Keratinocyte (primary cell): ENCODE data around the gene NUP210L. TPM values are rescaled to one million over a fixed set of nuclear protein-coding genes. Genes with fewer than 3 reads are reported as not detected.

Experiments
- DNase-seq: peaks from one replicate; pipeline ENCODE4 v3.0.0-alpha.2; 2011; ENCODE audit warnings: low read depth, missing footprints, low spot score
- FAIRE-seq: peaks from 2 replicates; lab custom pipeline; 2011; peaks lifted over from hg19 to GRCh38; lab: Jason Lieb, UNC
- H2AFZ ChIP-seq: 2 replicates; pipeline ENCODE4 v1.6.0; 2012; ENCODE audit warnings: low read length, control low read depth, inconsistent platforms; ENCODE audit not compliant: control insufficient read depth
- H3K27ac ChIP-seq: 2 replicates; pipeline ENCODE4 v1.5.1; 2011; ENCODE audit warnings: low read length; ENCODE audit not compliant: control insufficient read depth, insufficient read depth
- H3K27me3 ChIP-seq: 3 replicates; pipeline ENCODE4 v1.6.0; 2011; ENCODE audit warnings: low read length; ENCODE audit not compliant: control insufficient read depth, insufficient read depth; ENCODE audit errors: extremely low read depth
- H3K36me3 ChIP-seq, 2 experiments: 2 replicates in 1 of 2; 3 replicates in 1 of 2; pipeline ENCODE4 v1.5.1; 2011; ENCODE audit warnings: low read length in 2 of 2, mild to moderate bottlenecking in 1 of 2; ENCODE audit not compliant: control insufficient read depth in 2 of 2, insufficient read depth in 2 of 2; ENCODE audit errors: extremely low read depth in 1 of 2
- H3K4me1 ChIP-seq: 3 replicates; pipeline ENCODE4 v1.5.1; 2011; ENCODE audit warnings: low read length; ENCODE audit not compliant: control insufficient read depth, insufficient read depth; ENCODE audit errors: extremely low read depth
- H3K4me2 ChIP-seq: 3 replicates; pipeline ENCODE4 v1.6.0; 2011; ENCODE audit warnings: low read depth, low read length; ENCODE audit not compliant: control insufficient read depth, insufficient read depth; ENCODE audit errors: extremely low read depth
- H3K4me3 ChIP-seq, 3 experiments: fragments of 200-600 bp in 1 of 3; sonication (generic) in 1 of 3; 2 replicates in 2 of 3; 3 replicates in 1 of 3; pipeline ENCODE4 v1.5.1; 2011 to 2016; ENCODE audit warnings: low read length in 3 of 3, mild to moderate bottlenecking in 3 of 3, control low read depth in 2 of 3, inconsistent platforms in 1 of 3, low read depth in 1 of 3, mixed read lengths in 1 of 3, mixed run types in 1 of 3, moderate library complexity in 1 of 3; ENCODE audit not compliant: control insufficient read depth in 2 of 3, insufficient read depth in 2 of 3; ENCODE audit errors: extremely low read depth in 1 of 3
- H3K79me2 ChIP-seq: 2 replicates; pipeline ENCODE4 v1.6.0; 2012; ENCODE audit warnings: low read length; ENCODE audit not compliant: control insufficient read depth, insufficient read depth
- H3K9ac ChIP-seq: 3 replicates; pipeline ENCODE4 v1.6.0; 2011; ENCODE audit warnings: low read length; ENCODE audit not compliant: control insufficient read depth, insufficient read depth; ENCODE audit errors: extremely low read depth
- H3K9me1 ChIP-seq: 3 replicates; pipeline ENCODE4 v1.6.0; 2011; ENCODE audit warnings: low read length; ENCODE audit not compliant: control insufficient read depth, insufficient read depth; ENCODE audit errors: extremely low read depth
- H3K9me3 ChIP-seq: 2 replicates; pipeline ENCODE4 v1.5.1; 2012; ENCODE audit warnings: low read depth, low read length; ENCODE audit not compliant: control insufficient read depth
- H4K20me1 ChIP-seq: 3 replicates; pipeline ENCODE4 v1.6.0; 2011; ENCODE audit warnings: low read length; ENCODE audit not compliant: control insufficient read depth, insufficient read depth; ENCODE audit errors: extremely low read depth
- CTCF ChIP-seq, 3 experiments: IDR thresholded peaks in 1 of 3; conservative IDR thresholded peaks in 1 of 3; optimal IDR thresholded peaks in 1 of 3; 2 replicates in 2 of 3; 3 replicates in 1 of 3; pipeline versions ENCODE3 to v1.5.1; 2011; ENCODE audit warnings: low read length in 3 of 3, mild to moderate bottlenecking in 3 of 3, moderate library complexity in 2 of 3, control low read depth in 1 of 3, inconsistent platforms in 1 of 3; ENCODE audit not compliant: insufficient read depth in 2 of 3; ENCODE audit errors: extremely low read depth in 1 of 3
- EZH2 ChIP-seq: IDR thresholded peaks from one replicate; pipeline ENCODE4 v1.6.1; 2012; ENCODE audit warnings: inconsistent platforms, mild to moderate bottlenecking, low read length, moderate library complexity
- dilution Hi-C: fragments of 300-500 bp; cut with MboI; formaldehyde crosslinking; loops from one replicate; pipeline ENCODE4 v1.7.0; 2020; ENCODE audit warnings: low sequenced_read_pairs; ENCODE audit not compliant: extremely low pct_ligation_motif_present
- polyA plus RNA-seq, 5 experiments: library from polyadenylated mRNA; depleted of rRNA in 3 of 5; stranded (reverse) in 3 of 5; stranded (forward) in 1 of 5; unstranded in 1 of 5; fragments of >200 nt; gene quantifications; 1 replicate in 1 of 5; 2 replicates in 3 of 5; 3 replicates in 1 of 5; pipeline versions ENCODE4 v1.2.1 to v1.2.3, GENCODE V29; 2011 to 2012; ENCODE audit warnings: missing spikeins in 2 of 5, low read depth in 1 of 5, low replicate concordance in 1 of 5

NUP210L gene
- polyA plus RNA-seq, 1 donor (not counting 4 experiments of a cell fraction or from before 2014, with no cell fraction given), result 0.01 TPM

DNA sequence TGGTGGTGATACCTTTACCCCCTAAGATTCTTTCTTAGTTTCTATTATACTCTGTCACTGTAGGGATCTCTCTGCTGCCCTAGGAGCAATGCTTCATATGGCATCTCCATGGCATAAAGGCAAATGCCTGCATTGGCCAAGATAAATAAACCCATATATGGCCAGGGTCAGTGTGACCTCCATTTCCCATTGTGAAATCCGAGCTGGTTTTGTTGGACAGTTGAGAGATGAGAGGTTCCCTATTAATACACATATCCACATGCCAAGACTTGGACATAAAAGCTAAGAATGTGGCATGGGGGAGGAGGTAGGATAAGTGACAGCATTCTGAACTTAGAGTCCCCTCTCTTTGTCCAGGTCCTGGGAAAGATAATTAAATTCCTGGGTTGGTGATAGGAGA lies 35.7 kb upstream of the NUP210L start:
- dilution Hi-C loops, result no loop called here
- Histone ChIP-seq H3K4me2 (no peak overlapping the region), H4K20me1 (no peaks in the 10 kb centered on the region), H3K4me1 (peaks cover 10% of the 10 kb centered on the region), H3K9me1 (no peaks in the 10 kb centered on the region), H3K36me3 (no peaks in the 10 kb centered on the region), H3K9me3 (no peaks in the 10 kb centered on the region), H3K9ac (no peak overlapping the region), H3K27ac (no peak overlapping the region), H2AFZ (no peak overlapping the region), H3K27me3 (no peaks in the 10 kb centered on the region), H3K79me2 (no peaks in the 10 kb centered on the region), H3K4me3 (no peak overlapping the region)
- no peak for DNase-seq
- TF ChIP-seq EZH2, result no peak
- TF ChIP-seq CTCF (optimal IDR thresholded peaks at IDR 0.05 in 1 of 3, IDR thresholded peaks at IDR 0.05 in 1 of 3, conservative IDR thresholded peaks at IDR 0.05 in 1 of 3; ENCODE audit: extremely low read depth in 1 of 3, insufficient read depth in 2 of 3, low read length in 3 of 3), result no peak
- FAIRE-seq, result no peak

GRCh38 chr1:154186852-154187501 lies 32.1 kb upstream of the NUP210L start:
- dilution Hi-C loops, result no loop called here
- no peak for FAIRE-seq
- H3K9ac ChIP-seq, result no peak overlapping the region

More at GRCh38 chr1:154186852-154187501, 32.1 kb upstream of the NUP210L start:
- Histone ChIP-seq H2AFZ (no peak overlapping the region), H3K4me3 (no peak overlapping the region), H3K4me2 (no peak overlapping the region), H3K79me2 (peaks cover 11% of the 10 kb centered on the region), H3K4me1 (peaks cover 6% of the 10 kb centered on the region), H3K36me3 (no peaks in the 10 kb centered on the region), H3K27me3 (no peaks in the 10 kb centered on the region), H4K20me1 (peaks cover 4% of the 10 kb centered on the region), H3K9me1 (no peaks in the 10 kb centered on the region), H3K9me3 (no peaks in the 10 kb centered on the region), H3K27ac (no peak overlapping the region)
- TF ChIP-seq EZH2 (no peak), CTCF (optimal IDR thresholded peaks at IDR 0.05 in 1 of 3, IDR thresholded peaks at IDR 0.05 in 1 of 3, conservative IDR thresholded peaks at IDR 0.05 in 1 of 3; ENCODE audit: extremely low read depth in 1 of 3, insufficient read depth in 2 of 3, low read length in 3 of 3) (no peak)
- DNase-seq, result no peak
